ENCODE data around the gene FXYD3. TPM values are rescaled to one million over a fixed set of nuclear protein-coding genes. Genes with fewer than 3 reads are reported as not detected.

FXYD3 gene
- total RNA-seq, 1 donor from 2014 or later, result not detected

GRCh38 chr19:35171730-35172129, 56.1 kb downstream of the FXYD3 start:
- no peak for DNase-seq (ENCODE audit: low spot score in 2 of 2)
- no peak for FAIRE-seq

Small RNA genes lying within 50 kb of the gene (small RNA-seq; reads per million reads assigned to genes)
- not detected for gene AC020907.2

Other genes starting within 250 kb of the FXYD3 start
- gene ZNF30, start 188.9 kb upstream of the FXYD3 start, total RNA-seq, result 8.2 TPM
- gene ZNF792, start 151.6 kb upstream of the FXYD3 start, total RNA-seq, result 13.9 TPM
- 29.3 TPM for gene GRAMD1A, start 115.5 kb upstream of the FXYD3 start, total RNA-seq
- gene SCN1B, start 85.4 kb upstream of the FXYD3 start, total RNA-seq, result 0.82 TPM
- not detected for gene HPN, start 74.1 kb upstream of the FXYD3 start, total RNA-seq
- gene LGI4, start 19.2 kb downstream of the FXYD3 start, total RNA-seq, result 9.0 TPM
- gene FXYD1, start 23.0 kb downstream of the FXYD3 start, total RNA-seq, result not detected
- 10.6 TPM for gene FXYD7, start 27.4 kb downstream of the FXYD3 start, total RNA-seq
- not detected for gene FXYD5, start 38.9 kb downstream of the FXYD3 start, total RNA-seq
- gene FAM187B, start 112.9 kb downstream of the FXYD3 start, total RNA-seq, result not detected
- gene LSR, start 133.2 kb downstream of the FXYD3 start, total RNA-seq, result 0.82 TPM
- 38.7 TPM for gene USF2, start 153.1 kb downstream of the FXYD3 start, total RNA-seq
- gene HAMP, start 166.7 kb downstream of the FXYD3 start, total RNA-seq, result not detected
- gene MAG, start 176.3 kb downstream of the FXYD3 start, total RNA-seq, result not detected
- gene CD22, start 213.4 kb downstream of the FXYD3 start, total RNA-seq, result not detected
- gene FFAR1, start 232.1 kb downstream of the FXYD3 start, total RNA-seq, result not detected
- gene FFAR3, start 242.6 kb downstream of the FXYD3 start, total RNA-seq, result not detected